22Rv1 (cell line): ENCODE measurements around the gene DET1.
"Not testable (repeated sequence)": the region's sequence is repeated elsewhere in the genome, so short reads cannot be mapped to it uniquely, and the experiment has no call there.

Experiments
- ZFX ChIP-seq: fragments of 450-650 bp; IDR thresholded peaks from 2 replicates; pipeline ENCODE4 v1.6.1; 2017; ENCODE audit warnings: antibody characterized with exemption, borderline replicate concordance
- TF ChIP-seq, protein P1 (sequence below): fragments of 450-650 bp; IDR thresholded peaks from 2 replicates; pipeline ENCODE4 v1.5.1; 2017; ENCODE audit warnings: mild to moderate bottlenecking

DNA sequence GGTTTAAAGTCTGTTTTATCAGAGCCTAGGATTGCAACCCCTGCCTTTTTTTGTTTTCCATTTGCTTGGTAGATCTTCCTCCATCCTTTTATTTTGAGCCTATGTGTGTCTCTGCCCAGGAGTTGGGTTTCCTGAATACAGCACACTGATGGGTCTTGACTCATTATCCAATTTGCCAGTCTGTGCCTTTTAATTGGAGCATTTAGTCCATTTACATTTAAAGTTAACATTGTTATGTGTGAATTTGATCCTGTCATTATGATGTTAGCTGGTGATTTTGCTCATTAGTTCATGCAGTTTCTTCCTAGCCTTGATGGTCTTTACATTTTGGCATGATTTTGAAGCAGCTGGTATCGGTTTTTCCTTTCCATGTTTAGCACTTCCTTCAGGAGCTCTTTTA lies 11.5 kb upstream of the DET1 start:
- TF ChIP-seq, protein P1, sequence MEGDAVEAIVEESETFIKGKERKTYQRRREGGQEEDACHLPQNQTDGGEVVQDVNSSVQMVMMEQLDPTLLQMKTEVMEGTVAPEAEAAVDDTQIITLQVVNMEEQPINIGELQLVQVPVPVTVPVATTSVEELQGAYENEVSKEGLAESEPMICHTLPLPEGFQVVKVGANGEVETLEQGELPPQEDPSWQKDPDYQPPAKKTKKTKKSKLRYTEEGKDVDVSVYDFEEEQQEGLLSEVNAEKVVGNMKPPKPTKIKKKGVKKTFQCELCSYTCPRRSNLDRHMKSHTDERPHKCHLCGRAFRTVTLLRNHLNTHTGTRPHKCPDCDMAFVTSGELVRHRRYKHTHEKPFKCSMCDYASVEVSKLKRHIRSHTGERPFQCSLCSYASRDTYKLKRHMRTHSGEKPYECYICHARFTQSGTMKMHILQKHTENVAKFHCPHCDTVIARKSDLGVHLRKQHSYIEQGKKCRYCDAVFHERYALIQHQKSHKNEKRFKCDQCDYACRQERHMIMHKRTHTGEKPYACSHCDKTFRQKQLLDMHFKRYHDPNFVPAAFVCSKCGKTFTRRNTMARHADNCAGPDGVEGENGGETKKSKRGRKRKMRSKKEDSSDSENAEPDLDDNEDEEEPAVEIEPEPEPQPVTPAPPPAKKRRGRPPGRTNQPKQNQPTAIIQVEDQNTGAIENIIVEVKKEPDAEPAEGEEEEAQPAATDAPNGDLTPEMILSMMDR, result not testable (repeated sequence)
- not testable (repeated sequence) for TF ChIP-seq ZFX
